NCI-H1105 treated with DMSO at 0.1 percent for 48 hours (cell line): ENCODE measurements around the gene RNF40.
"Not testable (repeated sequence)": the region's sequence is repeated elsewhere in the genome, so short reads cannot be mapped to it uniquely, and the experiment has no call there.

ENCODE experiments used
- DNase-seq: peaks from one replicate; lab custom pipeline; 2025; lab: John Stamatoyannopoulos, UW

RNF40 gene

DNA sequence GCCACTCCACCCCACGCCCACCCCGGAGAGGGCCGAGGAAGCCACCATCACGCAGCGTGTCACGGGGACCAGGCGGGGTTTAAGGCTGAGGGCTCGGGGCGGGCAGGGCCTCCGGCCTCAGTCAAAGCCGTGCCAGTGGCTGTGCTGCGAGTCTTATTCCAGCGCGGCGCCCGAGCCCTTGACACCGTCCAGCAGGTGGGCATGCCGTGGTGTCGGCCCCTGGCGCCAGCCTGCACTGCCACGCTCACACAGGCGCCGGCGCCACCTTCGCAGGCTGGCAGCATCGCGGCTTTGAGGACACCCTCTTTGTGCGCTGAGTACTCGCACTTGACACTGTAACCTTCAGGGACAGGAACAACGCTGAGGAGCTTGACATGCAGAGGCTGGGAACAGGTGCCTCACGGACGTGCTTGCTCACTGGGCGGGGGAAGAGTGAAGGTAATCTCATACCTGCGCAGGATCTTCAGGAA is 58.9 kb downstream of the RNF40 start:
- DNase-seq, result no peak

DNA sequence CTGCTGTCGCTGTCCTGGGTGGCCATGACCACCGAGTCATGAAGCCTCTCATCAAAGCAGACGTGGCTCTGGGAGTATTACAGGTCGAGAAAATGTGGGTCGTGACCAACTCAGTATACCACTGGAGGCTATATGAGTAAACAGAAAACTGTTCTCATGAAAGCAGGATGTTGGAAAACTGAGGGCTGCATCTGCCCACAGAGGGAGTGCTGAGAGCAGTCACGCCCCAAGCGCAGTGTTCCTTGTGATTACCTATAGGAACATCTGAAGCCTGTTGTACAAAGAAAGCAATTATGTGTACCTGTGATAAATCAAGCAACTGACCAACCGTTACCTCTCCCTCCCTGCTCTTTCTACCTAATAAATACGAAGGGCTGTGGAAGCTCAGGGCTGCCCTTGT is 59.3 kb downstream of the RNF40 start:
- not testable (repeated sequence) for DNase-seq

GRCh38 chr16:30821891-30822290 is 59.8 kb downstream of the RNF40 start:
- no peak for DNase-seq
